ENCODE results near the gene SRGAP2C.
"Not testable (repeated sequence)": the region's sequence is repeated elsewhere in the genome, so short reads cannot be mapped to it uniquely, and the experiment has no call there.

Gene SRGAP2C

DNA sequence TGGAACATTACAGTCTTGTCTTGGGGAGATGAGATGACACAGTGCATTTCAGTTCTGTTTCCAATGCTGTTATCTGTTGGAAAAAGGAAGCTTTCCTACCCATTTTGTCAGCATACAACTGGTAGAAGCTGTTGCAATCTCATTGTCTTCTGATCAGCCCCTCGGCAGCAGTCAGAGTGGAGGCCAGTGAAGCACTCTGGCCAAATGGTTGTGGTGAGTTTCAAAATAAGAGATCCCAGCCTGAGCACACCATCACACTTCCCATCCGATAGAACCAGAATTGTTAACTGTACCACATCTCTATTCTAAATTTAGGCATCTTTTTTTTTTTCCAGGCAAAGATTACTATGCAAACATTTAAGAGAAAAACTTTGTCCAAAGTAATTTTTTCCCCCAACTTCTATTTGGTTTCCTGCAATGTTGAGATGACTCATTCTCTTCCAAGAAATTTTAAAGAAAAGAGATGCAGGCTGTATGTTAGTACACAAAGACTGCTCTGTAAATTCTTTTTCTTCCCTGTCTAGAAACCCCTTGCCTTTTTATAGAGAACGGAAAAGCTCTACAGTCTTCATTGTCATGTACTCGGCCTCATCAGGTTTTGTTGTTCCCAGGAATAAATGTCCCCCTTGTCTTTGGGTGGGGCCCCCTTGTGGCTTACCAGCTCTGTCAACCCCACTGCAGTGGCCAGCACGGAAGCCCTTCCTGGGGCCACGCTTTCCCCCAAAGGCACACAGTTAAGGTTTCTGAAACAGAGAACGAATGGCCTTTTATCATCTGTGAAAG is 176.9 kb downstream of the SRGAP2C start:
- not testable (repeated sequence) for ATAC-seq

DNA sequence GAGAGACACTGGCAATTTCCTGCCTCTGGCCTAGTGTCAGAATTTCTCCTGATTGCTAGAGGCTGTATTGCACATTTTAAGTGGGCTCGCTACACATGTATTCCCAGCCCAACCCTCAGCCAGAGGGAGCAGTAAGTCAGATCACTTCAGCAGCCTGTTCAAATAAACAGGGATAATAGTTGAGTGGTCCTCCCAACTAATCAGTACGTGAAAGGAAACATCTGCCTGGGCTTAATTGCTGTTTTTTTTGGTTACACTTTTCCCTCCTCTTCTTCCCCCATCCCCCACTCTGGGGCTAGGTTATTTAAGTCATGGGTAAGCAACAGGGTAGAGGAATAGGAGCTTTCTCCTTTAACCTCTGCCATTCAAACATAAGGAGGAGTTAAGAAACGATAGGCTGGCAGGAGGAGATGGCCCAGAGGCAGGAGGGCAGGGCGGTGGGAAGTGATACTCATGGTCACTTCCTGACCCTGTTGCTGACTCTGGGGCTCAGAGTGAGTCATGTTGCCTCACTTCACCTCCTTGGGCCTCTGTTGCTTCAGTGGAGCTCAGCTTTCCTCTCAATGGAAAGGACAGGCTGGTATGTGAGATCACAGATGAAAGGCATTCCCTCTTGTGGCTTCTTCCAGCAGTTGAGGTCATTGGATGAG is 177.6 kb downstream of the SRGAP2C start:
- peak; percentile 77 for ATAC-seq
- not testable (repeated sequence) for H3K4me3 Mint-ChIP-seq, H3K27me3 Mint-ChIP-seq, H3K9me3 Mint-ChIP-seq, H3K36me3 Mint-ChIP-seq, H3K4me1 Mint-ChIP-seq, H3K27ac Mint-ChIP-seq

More for the DNA sequence above, 176.9 kb downstream of the SRGAP2C start:
- not testable (repeated sequence) for H3K4me1 Mint-ChIP-seq, H3K9me3 Mint-ChIP-seq, H3K4me3 Mint-ChIP-seq, H3K27ac Mint-ChIP-seq, H3K36me3 Mint-ChIP-seq, H3K27me3 Mint-ChIP-seq

DNA sequence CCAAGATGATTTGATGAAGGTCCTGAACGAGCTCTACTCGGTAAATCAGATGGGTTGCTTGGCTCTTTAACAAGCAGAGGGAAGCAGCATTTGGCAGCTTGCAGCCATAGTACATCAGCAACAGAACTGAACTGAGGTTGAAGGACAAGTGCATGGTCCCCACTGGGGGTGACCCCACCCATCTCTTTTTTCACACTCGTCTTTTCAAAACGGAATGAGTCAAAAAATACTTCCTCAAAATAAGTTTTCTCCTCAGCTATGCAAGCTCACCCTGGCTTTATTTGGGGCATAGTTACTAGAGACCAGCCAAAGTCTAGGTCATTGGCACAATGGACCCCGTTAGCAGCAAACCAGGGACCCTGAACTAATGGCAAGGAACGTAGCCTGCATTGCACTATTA is 180.5 kb downstream of the SRGAP2C start:
- ATAC-seq, H3K36me3 Mint-ChIP-seq, H3K4me1 Mint-ChIP-seq, H3K9me3 Mint-ChIP-seq, H3K4me3 Mint-ChIP-seq, H3K27ac Mint-ChIP-seq, H3K27me3 Mint-ChIP-seq: not testable (repeated sequence)

DNA sequence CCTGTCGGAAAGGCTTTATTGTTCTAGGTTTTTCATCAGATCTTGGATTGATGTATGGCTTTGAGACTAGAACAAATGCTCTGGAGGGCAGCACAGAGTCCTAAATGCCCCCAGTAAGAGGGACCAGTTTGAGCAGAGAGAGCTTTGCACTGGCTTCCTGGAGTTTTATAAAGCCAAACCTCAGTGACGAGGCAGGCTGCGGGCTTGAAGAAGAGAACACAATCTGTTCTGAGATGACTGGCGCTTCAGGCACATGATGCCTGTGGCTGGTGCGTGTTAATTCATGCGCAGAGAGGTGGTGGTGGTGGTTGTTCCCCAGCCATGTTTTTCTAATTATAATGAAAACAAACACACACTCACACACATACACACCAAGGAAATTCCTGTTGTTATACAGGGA is 180.9 kb downstream of the SRGAP2C start:
- peak; percentile 73 for ATAC-seq
- not testable (repeated sequence) for H3K36me3 Mint-ChIP-seq, H3K4me3 Mint-ChIP-seq, H3K4me1 Mint-ChIP-seq, H3K27me3 Mint-ChIP-seq, H3K27ac Mint-ChIP-seq, H3K9me3 Mint-ChIP-seq

GRCh38 chr1:121366171-121366570 is 181.4 kb downstream of the SRGAP2C start:
- H3K4me3 Mint-ChIP-seq, ATAC-seq, H3K4me1 Mint-ChIP-seq, H3K27ac Mint-ChIP-seq, H3K9me3 Mint-ChIP-seq, H3K27me3 Mint-ChIP-seq, H3K36me3 Mint-ChIP-seq: not testable (repeated sequence)

DNA sequence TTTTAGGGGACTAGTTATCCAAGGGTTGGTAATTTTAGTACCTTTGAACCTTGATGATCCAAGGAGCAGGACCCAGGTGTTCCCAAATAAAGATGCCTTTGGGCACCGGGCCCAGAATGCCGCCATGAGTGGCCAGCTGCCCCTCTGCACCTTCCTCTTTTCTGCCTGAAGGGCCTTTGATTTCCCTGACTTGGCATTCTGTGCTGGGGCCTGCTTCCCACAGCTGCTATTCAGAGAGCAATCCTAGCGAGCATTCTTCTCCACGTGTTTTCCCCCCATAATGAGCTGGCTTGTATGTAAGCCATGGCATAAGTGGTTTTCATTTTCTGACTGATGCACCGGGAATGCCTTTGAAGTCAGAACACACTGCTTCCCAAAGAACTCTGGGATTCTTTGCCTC is 184.1 kb downstream of the SRGAP2C start:
- H3K4me1 Mint-ChIP-seq, H3K4me3 Mint-ChIP-seq, H3K9me3 Mint-ChIP-seq, H3K36me3 Mint-ChIP-seq, H3K27ac Mint-ChIP-seq, ATAC-seq, H3K27me3 Mint-ChIP-seq: not testable (repeated sequence)

DNA sequence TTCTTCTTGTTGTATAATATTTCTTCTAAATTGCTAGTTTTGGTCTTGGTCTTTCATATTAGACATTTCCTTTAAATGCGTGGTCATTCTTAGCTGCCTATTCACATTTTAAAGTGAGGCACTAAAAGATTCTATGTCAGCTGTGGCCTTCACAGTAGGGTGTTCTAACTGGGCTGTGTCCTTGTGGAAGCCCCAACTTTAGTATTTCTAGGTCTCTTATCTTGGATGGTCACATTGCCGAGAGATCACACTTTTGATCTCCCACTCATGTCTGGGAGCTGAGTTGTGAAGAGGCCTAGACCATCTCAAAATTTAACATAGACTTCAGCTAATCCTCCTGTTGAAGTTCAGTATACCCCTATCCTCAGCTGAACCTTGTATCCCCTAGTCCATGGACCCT is 185.2 kb downstream of the SRGAP2C start:
- H3K9me3 Mint-ChIP-seq, H3K27me3 Mint-ChIP-seq, H3K4me3 Mint-ChIP-seq, H3K4me1 Mint-ChIP-seq, H3K27ac Mint-ChIP-seq, H3K36me3 Mint-ChIP-seq, ATAC-seq: not testable (repeated sequence)

DNA sequence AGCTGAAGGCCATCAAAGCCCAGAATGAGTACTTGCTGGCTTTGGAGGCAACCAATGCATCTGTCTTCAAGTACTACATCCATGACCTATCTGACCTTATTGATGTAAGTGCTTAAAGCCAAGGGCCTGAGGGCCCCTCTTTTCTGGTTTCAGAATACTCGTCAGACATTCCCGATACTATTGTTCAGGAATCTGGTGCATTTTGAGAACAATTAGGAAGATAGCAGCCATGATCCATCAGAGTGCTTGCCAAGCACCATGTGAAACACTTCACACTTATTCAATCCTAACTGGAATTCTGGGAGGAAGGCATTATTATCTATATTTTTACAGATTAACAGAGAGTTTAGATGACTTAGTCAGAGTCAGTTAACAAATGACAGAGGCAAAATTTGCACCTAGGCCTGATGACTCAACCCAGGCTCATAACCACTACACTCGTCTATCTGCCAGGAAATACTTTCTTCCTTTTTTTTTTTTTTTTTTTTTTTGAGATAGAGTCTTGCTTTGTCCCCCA is 190.1 kb downstream of the SRGAP2C start:
- not testable (repeated sequence) for ATAC-seq, H3K27ac Mint-ChIP-seq, H3K36me3 Mint-ChIP-seq, H3K27me3 Mint-ChIP-seq, H3K9me3 Mint-ChIP-seq, H3K4me3 Mint-ChIP-seq, H3K4me1 Mint-ChIP-seq

DNA sequence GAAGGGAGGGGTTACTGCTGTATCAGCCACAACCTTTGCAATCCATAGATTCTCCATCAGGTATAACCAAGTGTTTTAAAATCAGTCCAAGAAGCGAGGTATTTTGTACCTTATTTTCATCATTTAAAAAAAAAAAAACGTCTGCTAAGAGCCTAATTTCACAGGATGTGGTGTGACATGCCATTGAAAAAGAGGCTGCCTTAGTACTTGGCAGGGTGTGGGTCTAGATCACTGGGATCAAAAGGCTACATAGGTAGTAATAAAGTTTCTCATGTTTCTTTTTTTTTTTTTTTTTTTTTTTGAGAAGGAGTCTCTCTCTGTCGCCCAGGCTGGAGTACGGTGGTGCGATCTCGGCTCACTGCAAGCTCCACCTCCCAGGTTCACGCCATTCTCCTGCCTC is 192.2 kb downstream of the SRGAP2C start:
- H3K4me3 Mint-ChIP-seq, H3K9me3 Mint-ChIP-seq, H3K27me3 Mint-ChIP-seq, H3K4me1 Mint-ChIP-seq, H3K27ac Mint-ChIP-seq, H3K36me3 Mint-ChIP-seq, ATAC-seq: not testable (repeated sequence)

DNA sequence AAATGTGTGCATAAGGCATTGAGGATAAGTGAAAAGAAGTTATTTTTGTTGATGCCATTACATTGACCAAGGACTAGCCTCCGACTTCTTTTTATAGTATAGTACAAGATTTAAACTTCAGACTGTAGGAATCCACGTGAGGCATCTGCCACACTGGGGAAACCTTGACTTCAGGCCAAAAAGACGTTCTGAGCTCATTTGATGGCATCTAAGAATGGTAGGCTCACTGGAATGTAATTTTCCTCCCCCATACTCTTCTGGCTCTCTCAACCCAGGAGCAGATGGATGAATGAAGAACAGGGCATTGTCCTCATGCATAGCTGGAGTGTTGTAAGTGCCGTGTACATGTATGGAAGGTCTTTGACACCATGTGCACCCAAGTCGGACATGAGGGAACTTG is 194.0 kb downstream of the SRGAP2C start:
- not testable (repeated sequence) for ATAC-seq, H3K9me3 Mint-ChIP-seq, H3K4me1 Mint-ChIP-seq

DNA sequence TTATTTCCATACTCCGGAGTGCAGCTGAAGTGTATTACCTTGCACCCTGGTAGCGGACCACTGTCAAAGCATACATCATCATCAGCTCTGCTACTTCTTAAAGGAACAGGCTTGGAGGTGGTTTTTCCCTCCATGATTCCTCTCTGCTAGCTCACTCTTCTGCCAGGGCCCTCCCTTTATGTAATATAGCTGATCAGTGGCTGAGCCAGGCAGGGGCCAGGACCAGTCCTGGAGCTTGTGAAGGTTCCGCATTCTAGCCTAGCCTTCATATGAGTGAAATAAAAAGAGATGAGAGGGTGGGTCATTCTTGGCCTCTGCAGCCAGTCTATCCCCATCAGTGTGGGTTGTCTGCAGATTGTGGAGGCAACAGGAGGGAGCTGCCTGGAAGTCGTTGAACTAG is 200.0 kb downstream of the SRGAP2C start:
- H3K27ac Mint-ChIP-seq, H3K9me3 Mint-ChIP-seq, H3K36me3 Mint-ChIP-seq, H3K27me3 Mint-ChIP-seq, H3K4me3 Mint-ChIP-seq, ATAC-seq, H3K4me1 Mint-ChIP-seq: not testable (repeated sequence)

More for the DNA sequence above, 194.0 kb downstream of the SRGAP2C start:
- not testable (repeated sequence) for H3K27me3 Mint-ChIP-seq, H3K27ac Mint-ChIP-seq, H3K4me3 Mint-ChIP-seq, H3K36me3 Mint-ChIP-seq

DNA sequence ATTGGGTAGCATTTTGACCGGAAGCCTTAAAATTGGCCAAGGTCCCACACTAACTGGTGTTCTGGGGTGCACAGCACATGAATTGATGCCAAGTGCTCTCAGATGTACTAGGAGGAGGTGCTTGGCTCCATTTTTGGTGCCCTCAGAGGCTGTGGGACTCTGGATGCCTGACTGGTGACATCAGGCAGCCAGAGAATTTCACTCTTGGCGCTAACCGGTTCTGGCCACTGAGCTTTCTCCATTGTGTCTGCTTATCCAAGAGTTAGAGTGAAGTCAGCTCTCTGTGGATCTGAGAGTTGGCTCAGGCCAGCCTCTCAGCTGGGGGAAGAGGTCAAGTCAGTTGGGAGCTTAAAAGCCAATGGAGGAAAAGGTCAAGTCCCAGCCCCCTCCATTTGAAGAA is 200.4 kb downstream of the SRGAP2C start:
- H3K27me3 Mint-ChIP-seq, H3K36me3 Mint-ChIP-seq, H3K4me3 Mint-ChIP-seq, H3K4me1 Mint-ChIP-seq, H3K27ac Mint-ChIP-seq, H3K9me3 Mint-ChIP-seq, ATAC-seq: not testable (repeated sequence)

DNA sequence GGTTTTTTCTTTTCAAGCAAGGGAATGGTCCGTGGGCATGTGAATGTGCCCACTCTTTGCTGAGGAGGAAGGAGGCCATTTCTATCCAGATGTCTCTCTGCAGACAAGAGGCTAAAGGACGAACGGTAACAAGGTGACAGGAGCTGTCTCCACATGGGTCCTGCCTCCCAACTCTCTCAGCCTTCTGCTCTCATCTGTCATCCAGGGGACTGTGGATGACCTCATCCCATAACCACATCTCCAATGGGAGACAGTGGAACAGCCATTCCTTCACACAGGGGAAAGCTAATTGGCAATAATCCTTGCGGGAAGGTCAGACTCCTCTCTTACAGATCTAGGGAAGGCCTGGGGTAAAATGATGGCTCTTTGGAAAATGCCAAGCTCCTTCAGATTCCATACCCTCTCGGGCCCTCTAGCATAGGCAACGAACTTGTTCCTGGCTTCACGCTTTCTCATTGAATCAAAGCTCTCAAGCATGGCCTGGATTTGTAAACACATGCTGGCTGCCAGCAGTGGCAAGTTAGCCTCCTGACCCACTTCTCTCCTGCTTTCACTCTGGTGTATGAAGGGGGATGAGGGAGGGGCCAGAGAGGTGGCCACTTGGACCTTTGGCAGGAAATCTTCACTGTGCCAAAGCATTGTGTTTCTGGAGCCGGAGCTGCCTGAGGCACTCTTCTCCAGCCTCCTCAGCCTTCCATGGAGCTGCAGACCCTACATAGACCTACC is 201.0 kb downstream of the SRGAP2C start:
- not testable (repeated sequence) for H3K4me1 Mint-ChIP-seq, H3K27me3 Mint-ChIP-seq, H3K27ac Mint-ChIP-seq, ATAC-seq, H3K9me3 Mint-ChIP-seq, H3K4me3 Mint-ChIP-seq, H3K36me3 Mint-ChIP-seq

- H3K4me3 Mint-ChIP-seq, H3K27me3 Mint-ChIP-seq, H3K27ac Mint-ChIP-seq, ATAC-seq, H3K4me1 Mint-ChIP-seq, H3K36me3 Mint-ChIP-seq, H3K9me3 Mint-ChIP-seq: not testable (repeated sequence)
Observed at GRCh38 chr1:121386319-121386948, 201.7 kb downstream of the SRGAP2C start.

DNA sequence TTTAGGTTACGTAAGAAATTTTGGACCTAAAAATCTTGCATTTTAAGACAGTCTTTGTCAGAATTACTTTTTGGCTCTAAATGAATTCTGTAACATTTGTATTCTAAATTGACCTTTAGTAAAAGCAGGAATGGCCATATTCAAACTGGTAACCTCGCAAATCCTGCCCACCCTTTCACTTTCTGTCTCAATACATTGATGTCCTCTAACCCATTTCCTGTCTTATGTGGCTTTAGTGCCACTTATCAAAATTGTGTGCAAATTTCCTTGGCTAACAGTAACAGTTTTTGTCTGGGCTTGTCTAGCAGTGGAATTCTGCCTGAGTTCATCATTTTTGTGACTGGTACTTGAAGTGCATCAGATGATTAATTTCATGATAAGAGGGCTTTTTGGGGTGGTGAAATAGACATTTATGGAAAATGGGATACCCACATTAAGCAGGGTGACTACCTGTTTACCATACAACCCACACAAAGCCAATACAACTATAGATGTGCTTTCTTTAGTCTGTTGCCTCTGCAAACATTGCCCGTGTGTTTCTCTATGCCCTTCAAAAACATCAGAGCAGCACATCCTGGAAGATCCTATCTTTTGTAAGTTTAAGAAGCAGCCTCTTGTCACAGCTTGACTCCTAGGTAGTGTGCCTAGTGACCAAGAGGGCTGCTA is 205.3 kb downstream of the SRGAP2C start:
- H3K27me3 Mint-ChIP-seq, ATAC-seq, H3K9me3 Mint-ChIP-seq, H3K36me3 Mint-ChIP-seq, H3K27ac Mint-ChIP-seq, H3K4me3 Mint-ChIP-seq, H3K4me1 Mint-ChIP-seq: not testable (repeated sequence)
